OCI-LY1 (cell line): ENCODE data around the gene LDAF1.

Experiments used
- H2AFZ ChIP-seq: fragments of 200-600 bp; sonication (generic), shearing (Covaris generic); 2 replicates; pipeline ENCODE4 v1.6.0; 2014; ENCODE audit warnings: antibody characterized with exemption, mild to moderate bottlenecking, low read length
- H3F3A ChIP-seq: fragments of 200-600 bp; sonication (generic), shearing (Covaris generic); 2 replicates; pipeline ENCODE4 v1.6.0; 2014; ENCODE audit warnings: mild to moderate bottlenecking, antibody characterized with exemption, low read length, moderate library complexity; ENCODE audit not compliant: insufficient read depth
- H3K27ac ChIP-seq: fragments of 200-600 bp; sonication (generic); 2 replicates; pipeline ENCODE4 v1.5.1; 2014; ENCODE audit warnings: low read length, mixed run types, mild to moderate bottlenecking, low read depth; ENCODE audit not compliant: poor library complexity, severe bottlenecking
- H3K27me3 ChIP-seq: fragments of 200-600 bp; sonication (generic); 2 replicates; pipeline ENCODE4 v1.6.0; 2014; ENCODE audit warnings: antibody characterized with exemption, mild to moderate bottlenecking, low read length, moderate library complexity; ENCODE audit not compliant: insufficient read depth
- H3K36me3 ChIP-seq: fragments of 200-600 bp; sonication (generic); 2 replicates; pipeline ENCODE4 v1.6.1; 2014; ENCODE audit warnings: mild to moderate bottlenecking, antibody characterized with exemption, low read length, moderate library complexity, mixed read lengths; ENCODE audit not compliant: insufficient read depth
- H3K4me1 ChIP-seq: fragments of 200-600 bp; sonication (generic); 2 replicates; pipeline ENCODE4 v1.5.1; 2014; ENCODE audit warnings: mild to moderate bottlenecking, low read length, moderate library complexity; ENCODE audit not compliant: insufficient read depth, severe bottlenecking
- H3K4me2 ChIP-seq: fragments of 200-600 bp; sonication (generic), shearing (Covaris generic); 2 replicates; pipeline ENCODE4 v1.6.1; 2014; ENCODE audit warnings: low read length
- H3K4me3 ChIP-seq: fragments of 200-600 bp; sonication (generic); 2 replicates; pipeline ENCODE4 v1.5.1; 2014; ENCODE audit warnings: low read length, low read depth, mild to moderate bottlenecking, mixed read lengths; ENCODE audit not compliant: poor library complexity, severe bottlenecking
- H3K79me2 ChIP-seq: fragments of 200-600 bp; shearing (Covaris generic); 2 replicates; pipeline ENCODE4 v1.6.1; 2016; ENCODE audit warnings: mixed run types, low read length, mixed read lengths; ENCODE audit not compliant: insufficient read depth
- H3K9ac ChIP-seq: fragments of 200-600 bp; sonication (generic), shearing (Covaris generic); 2 replicates; pipeline ENCODE4 v1.6.1; 2014; ENCODE audit warnings: mild to moderate bottlenecking, low read length, mixed read lengths
- H3K9me2 ChIP-seq: fragments of 200-600 bp; sonication (generic), shearing (Covaris generic); 2 replicates; pipeline ENCODE4 v1.6.1; 2014; ENCODE audit warnings: low read depth, mild to moderate bottlenecking, low read length, mixed read lengths
- H3K9me3 ChIP-seq: fragments of 200-600 bp; shearing (Covaris generic); 2 replicates; pipeline ENCODE4 v1.6.1; 2014; ENCODE audit warnings: low read length, mixed read lengths
- H4K20me1 ChIP-seq: fragments of 200-600 bp; sonication (generic), shearing (Covaris generic); 2 replicates; pipeline ENCODE4 v1.6.0; 2016; ENCODE audit warnings: mild to moderate bottlenecking, low read length; ENCODE audit not compliant: insufficient read depth
- CTCF ChIP-seq: fragments of 200-600 bp; sonication (generic), shearing (Covaris generic); IDR thresholded peaks from 2 replicates; pipeline ENCODE4 v1.5.1; 2017; ENCODE audit warnings: mild to moderate bottlenecking, antibody characterized with exemption, low read length, moderate library complexity, mixed read lengths
- EZH2 ChIP-seq: fragments of 200-600 bp; sonication (generic), shearing (Covaris generic); IDR thresholded peaks from 2 replicates; pipeline ENCODE4 v1.8.0; 2017; ENCODE audit warnings: borderline replicate concordance, mixed run types, mild to moderate bottlenecking, antibody characterized with exemption, low read length, moderate library complexity, mixed read lengths

LDAF1 gene

GRCh38 chr16:21205303-21205702 is 46.8 kb downstream of the LDAF1 start:
- Histone ChIP-seq H3K36me3 (no peaks in the 10 kb centered on the region), H3K4me3 (no peak overlapping the region), H2AFZ (no peak overlapping the region), H3K9ac (no peak overlapping the region), H4K20me1 (no peaks in the 10 kb centered on the region), H3K79me2 (no peaks in the 10 kb centered on the region), H3K27me3 (no peaks in the 10 kb centered on the region; the same call in 1 of the 2 replicates), H3K4me2 (no peak overlapping the region), H3K27ac (no peak overlapping the region), H3K4me1 (no peaks in the 10 kb centered on the region), H3F3A (no peaks in the 10 kb centered on the region), H3K9me3 (no peaks in the 10 kb centered on the region), H3K9me2 (no peaks in the 10 kb centered on the region)
- no peak for TF ChIP-seq EZH2
- no peak for TF ChIP-seq CTCF

- Histone ChIP-seq H3F3A (no peaks in the 10 kb centered on the region), H4K20me1 (no peaks in the 10 kb centered on the region), H3K4me2 (no peak overlapping the region), H3K4me3 (no peak overlapping the region), H3K9ac (no peak overlapping the region), H3K36me3 (no peaks in the 10 kb centered on the region), H3K27me3 (no peaks in the 10 kb centered on the region; the same call in 1 of the 2 replicates), H2AFZ (no peak overlapping the region), H3K27ac (no peak overlapping the region), H3K4me1 (no peaks in the 10 kb centered on the region), H3K79me2 (no peaks in the 10 kb centered on the region), H3K9me3 (no peaks in the 10 kb centered on the region), H3K9me2 (no peaks in the 10 kb centered on the region)
- TF ChIP-seq EZH2: no peak
- TF ChIP-seq CTCF: no peak
Observed at GRCh38 chr16:21206550-21206949, 48.1 kb downstream of the LDAF1 start.

- no peak overlapping the region for H3K4me3 ChIP-seq
- no peak overlapping the region for H3K27ac ChIP-seq
- no peaks in the 10 kb centered on the region for H4K20me1 ChIP-seq
- no peaks in the 10 kb centered on the region; the same call in 1 of the 2 replicates for H3K27me3 ChIP-seq
- H3K9me2 ChIP-seq: no peaks in the 10 kb centered on the region
- no peaks in the 10 kb centered on the region for H3F3A ChIP-seq
- H3K79me2 ChIP-seq: no peaks in the 10 kb centered on the region
- H3K36me3 ChIP-seq: no peaks in the 10 kb centered on the region
- TF ChIP-seq CTCF (no peak), EZH2 (no peak)
- no peaks in the 10 kb centered on the region for H3K4me1 ChIP-seq
- H3K9ac ChIP-seq: no peak overlapping the region
- no peaks in the 10 kb centered on the region for H3K9me3 ChIP-seq
- H3K4me2 ChIP-seq: no peak overlapping the region
- H2AFZ ChIP-seq: no peak overlapping the region
Observed at GRCh38 chr16:21208446-21209230, 50.2 kb downstream of the LDAF1 start.
